NCI-H2227 (cell line): ENCODE data around the gene MAML3.
A peak's percentile ranks its signal among the peaks of the same experiment; 100 is the strongest.

Source experiments
- DNase-seq: peaks from one replicate; lab custom pipeline; 2025; ENCODE audit not compliant: unreplicated experiment; lab: John Stamatoyannopoulos, UW

The MAML3 gene

GRCh38 chr4:139823746-139824145 is 330.2 kb downstream of the MAML3 start:
- no peak for DNase-seq

- peak; percentile 59 for DNase-seq
These were observed 330.6 kb downstream of the MAML3 start for GRCh38 chr4:139823345-139823744.

- no peak for DNase-seq
These were observed 331.6 kb downstream of the MAML3 start for GRCh38 chr4:139822391-139822790.

- DNase-seq = no peak
These were observed 334.9 kb downstream of the MAML3 start for GRCh38 chr4:139819082-139819481.

- DNase-seq = no peak
These were observed 336.1 kb downstream of the MAML3 start for GRCh38 chr4:139817657-139818452.

GRCh38 chr4:139816856-139817255 is 337.1 kb downstream of the MAML3 start:
- no peak for DNase-seq

GRCh38 chr4:139815778-139816601 is 338.0 kb downstream of the MAML3 start:
- peak; percentile 70 for DNase-seq

GRCh38 chr4:139814323-139815015 is 339.5 kb downstream of the MAML3 start:
- DNase-seq = peak; percentile 43

GRCh38 chr4:139813881-139814280 is 340.1 kb downstream of the MAML3 start:
- no peak for DNase-seq

GRCh38 chr4:139810710-139811109 is 343.3 kb downstream of the MAML3 start:
- DNase-seq = no peak

GRCh38 chr4:139809757-139810140 is 344.2 kb downstream of the MAML3 start:
- DNase-seq = no peak

- DNase-seq = peak; percentile 51
These were observed 344.9 kb downstream of the MAML3 start for GRCh38 chr4:139808808-139809756.

- no peak for DNase-seq
These were observed 345.6 kb downstream of the MAML3 start for GRCh38 chr4:139808381-139808807.

GRCh38 chr4:139807483-139807882 is 346.5 kb downstream of the MAML3 start:
- DNase-seq = no peak

GRCh38 chr4:139806929-139807328 is 347.1 kb downstream of the MAML3 start:
- no peak for DNase-seq

GRCh38 chr4:139802931-139803330 is 351.1 kb downstream of the MAML3 start:
- DNase-seq = no peak

GRCh38 chr4:139802488-139802887 is 351.5 kb downstream of the MAML3 start:
- no peak for DNase-seq

- no peak for DNase-seq
These were observed 352.1 kb downstream of the MAML3 start for GRCh38 chr4:139801895-139802294.

- DNase-seq = no peak
These were observed 353.9 kb downstream of the MAML3 start for GRCh38 chr4:139800082-139800481.

GRCh38 chr4:139799615-139800014 is 354.4 kb downstream of the MAML3 start:
- no peak for DNase-seq
